GM19025 (cell line): ENCODE results near the gene SCRN1.

Source experiments
- ATAC-seq: cut with Tn5 transposase; IDR thresholded peaks from one replicate; pipeline ENCODE4 v1.9.1; 2021; ENCODE audit warnings: mild to moderate bottlenecking, low read depth, moderate library complexity; ENCODE audit not compliant: unreplicated experiment

Gene SCRN1

DNA sequence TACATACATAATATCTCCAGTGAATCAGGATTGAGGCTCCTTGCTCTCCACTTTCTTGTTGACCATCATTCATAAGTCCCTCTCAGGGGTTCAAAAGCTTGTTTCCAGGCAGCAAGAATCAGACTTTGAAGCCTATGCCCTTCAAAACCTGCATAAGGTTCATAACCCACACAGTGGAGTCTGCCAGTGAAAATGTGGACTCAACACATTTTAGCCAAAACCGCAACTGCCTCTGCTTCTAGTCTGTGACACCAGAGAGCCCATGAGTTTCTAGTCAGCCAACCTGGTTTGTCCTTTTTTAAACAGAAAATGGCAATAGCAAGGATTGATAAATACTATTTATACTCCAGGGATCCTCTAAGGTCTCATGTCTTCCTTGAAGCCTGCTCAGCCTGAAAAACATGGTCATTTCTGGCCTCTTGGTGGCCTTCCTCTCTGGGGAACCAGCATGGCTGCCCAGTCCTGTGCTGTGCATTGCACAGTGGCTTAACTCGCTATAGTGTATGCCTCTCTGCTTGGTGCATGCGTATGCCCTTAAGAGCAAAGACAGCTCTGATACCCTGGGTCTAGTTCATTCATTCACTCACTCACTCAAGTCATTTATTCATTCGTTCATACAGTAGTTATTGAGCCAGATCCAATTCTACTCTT, 115.8 kb downstream of the SCRN1 start:
- ATAC-seq: no peak

DNA sequence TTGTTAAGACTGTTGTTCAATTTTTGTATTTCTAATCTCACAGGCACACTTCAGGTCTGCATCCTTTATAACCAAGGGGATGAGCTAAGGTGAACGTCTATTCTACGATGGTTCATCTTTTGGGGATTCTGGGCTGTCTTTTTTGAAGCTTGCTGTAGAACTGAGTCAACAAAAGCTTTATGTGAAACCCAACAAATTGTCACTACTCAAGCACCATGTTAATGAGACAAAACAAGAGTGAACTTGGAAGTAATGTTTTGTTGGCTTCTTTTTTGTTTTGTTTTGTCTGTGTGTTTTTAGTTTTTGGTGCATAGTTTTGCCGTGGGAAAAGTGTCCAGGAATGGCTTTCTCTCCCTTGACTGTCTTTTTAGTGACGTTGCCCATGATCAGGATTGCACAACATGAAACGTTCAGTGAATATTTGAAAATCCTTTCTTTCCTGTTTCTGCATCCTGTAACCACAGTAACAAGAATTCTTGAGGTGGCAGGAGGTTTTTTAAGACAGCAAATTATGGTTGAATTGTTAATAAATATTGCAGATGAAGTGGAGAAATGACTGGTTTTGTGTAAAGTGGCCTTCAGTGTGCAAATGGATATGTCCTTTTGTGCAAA, 117.7 kb downstream of the SCRN1 start:
- ATAC-seq: no peak
